Uterus (tissue), 4 donors: ENCODE results near the gene HS6ST3. TPM values are rescaled to one million over a fixed set of nuclear protein-coding genes. Genes with fewer than 3 reads are reported as not detected.

Experiments
- DNase-seq, 2 donors: peaks; one replicate each; pipeline ENCODE4 v3.0.0-alpha.2; 2019 to 2020
- H3K27ac ChIP-seq, 2 donors: fragments of 200-600 bp; sonication (generic); 1 replicate in 1 of 2; 2 replicates in 1 of 2; pipeline ENCODE4 v1.5.1; 2016 to 2018
- H3K27me3 ChIP-seq, 2 donors: fragments of 200-600 bp; sonication (generic); one replicate each; pipeline ENCODE4 v1.5.1; 2018 to 2019; ENCODE audit warnings: control low read depth in 1 of 2
- H3K36me3 ChIP-seq, 2 donors: fragments of 200-600 bp; sonication (generic); one replicate each; pipeline ENCODE4 v1.5.1; 2019; ENCODE audit warnings: control low read depth in 1 of 2
- H3K4me1 ChIP-seq, 2 donors: fragments of 200-600 bp; sonication (generic); one replicate each; pipeline ENCODE4 v1.5.1; 2018 to 2019; ENCODE audit warnings: control low read depth in 1 of 2
- H3K4me3 ChIP-seq, 2 donors: fragments of 200-600 bp; sonication (generic); 1 replicate in 1 of 2; 2 replicates in 1 of 2; pipeline ENCODE4 v1.5.1; 2018 to 2019; ENCODE audit warnings: mild to moderate bottlenecking in 1 of 2
- H3K9me3 ChIP-seq, 2 donors: fragments of 200-600 bp; sonication (generic); one replicate each; pipeline ENCODE4 v1.5.1; 2019; ENCODE audit warnings: control low read depth in 1 of 2
- CTCF ChIP-seq, 4 experiments: fragments of 200-600 bp in 2 of 4; fragments of 450-650 bp in 2 of 4; sonication (generic) in 2 of 4; IDR thresholded peaks; one replicate each; pipeline ENCODE4 v1.5.1; 2016 to 2019; ENCODE audit warnings: antibody characterized with exemption in 4 of 4, mild to moderate bottlenecking in 2 of 4, moderate library complexity in 1 of 4
- POLR2A ChIP-seq, 2 donors: fragments of 450-650 bp; IDR thresholded peaks; one replicate each; pipeline ENCODE4 v1.6.1; 2016; ENCODE audit warnings: antibody characterized with exemption in 2 of 2, mild to moderate bottlenecking in 1 of 2, moderate library complexity in 1 of 2
- intact Hi-C: fragments of 100-400 bp; cut with DNase I; formaldehyde crosslinking; loops from one replicate; pipeline ENCODE4 v1.15.1; 2023; ENCODE audit warnings: low total_unique reads
- total RNA-seq, 4 donors: library from RNA; depleted of rRNA in 3 of 4; stranded (reverse); fragments of >200 nt in 3 of 4; gene quantifications; one replicate each; pipeline versions ENCODE4 v1.1.0 to v1.2.4, GENCODE V29; 2014 to 2023
- donor health status: DM: yes; HTN: yes; CAD: no.

The HS6ST3 gene
- total RNA-seq, 4 donors from 2014 or later = 1.3 to 8.7 (median 5.3) TPM

- H3K9me3 ChIP-seq = no peaks in the 10 kb centered on the region
- DNase-seq = no peak
- no peaks in the 10 kb centered on the region for H3K4me1 ChIP-seq
- no peak overlapping the region for H3K27ac ChIP-seq
- no peaks in the 10 kb centered on the region for H3K36me3 ChIP-seq
- no peaks in the 10 kb centered on the region for H3K27me3 ChIP-seq
- H3K4me3 ChIP-seq = no peak overlapping the region
- intact Hi-C loops = no loop called here
- TF ChIP-seq POLR2A (IDR thresholded peaks at IDR 0.05) = no peak
- TF ChIP-seq CTCF (IDR thresholded peaks at IDR 0.05) = no peak
These were observed 331.4 kb downstream of the HS6ST3 start for GRCh38 chr13:96421314-96421713.

GRCh38 chr13:96422002-96422401 lies 332.1 kb downstream of the HS6ST3 start:
- no peaks in the 10 kb centered on the region for H3K27me3 ChIP-seq
- TF ChIP-seq CTCF (IDR thresholded peaks at IDR 0.05) (no peak), POLR2A (IDR thresholded peaks at IDR 0.05) (no peak)
- no peaks in the 10 kb centered on the region for H3K9me3 ChIP-seq
- no peak for DNase-seq
- H3K4me1 ChIP-seq = no peaks in the 10 kb centered on the region
- H3K4me3 ChIP-seq = no peak overlapping the region
- H3K27ac ChIP-seq = no peak overlapping the region
- H3K36me3 ChIP-seq = no peaks in the 10 kb centered on the region
- intact Hi-C loops = no loop called here

GRCh38 chr13:96426167-96426566 lies 336.3 kb downstream of the HS6ST3 start:
- intact Hi-C loops = no loop called here
- Histone ChIP-seq H3K4me1 (no peaks in the 10 kb centered on the region), H3K27me3 (no peaks in the 10 kb centered on the region), H3K9me3 (no peaks in the 10 kb centered on the region), H3K4me3 (no peak overlapping the region), H3K36me3 (no peaks in the 10 kb centered on the region), H3K27ac (no peak overlapping the region)
- no peak for DNase-seq
- TF ChIP-seq POLR2A (IDR thresholded peaks at IDR 0.05) (no peak), CTCF (IDR thresholded peaks at IDR 0.05) (no peak)

- Histone ChIP-seq H3K36me3 (no peaks in the 10 kb centered on the region), H3K27ac (no peak overlapping the region), H3K9me3 (no peaks in the 10 kb centered on the region), H3K27me3 (no peaks in the 10 kb centered on the region), H3K4me3 (no peak overlapping the region), H3K4me1 (no peaks in the 10 kb centered on the region)
- TF ChIP-seq CTCF (IDR thresholded peaks at IDR 0.05) (no peak), POLR2A (IDR thresholded peaks at IDR 0.05) (no peak)
- DNase-seq = no peak
- intact Hi-C loops = no loop called here
These were observed 339.0 kb downstream of the HS6ST3 start for GRCh38 chr13:96428911-96429310.

GRCh38 chr13:96431044-96431581 lies 341.2 kb downstream of the HS6ST3 start:
- no peak for TF ChIP-seq POLR2A (IDR thresholded peaks at IDR 0.05)
- no peak for TF ChIP-seq CTCF (IDR thresholded peaks at IDR 0.05)
- intact Hi-C loops = no loop called here
- DNase-seq = no peak

More at GRCh38 chr13:96431044-96431581, 341.2 kb downstream of the HS6ST3 start:
- Histone ChIP-seq H3K4me1 (no peaks in the 10 kb centered on the region), H3K4me3 (no peak overlapping the region), H3K36me3 (no peaks in the 10 kb centered on the region), H3K27me3 (no peaks in the 10 kb centered on the region), H3K27ac (no peak overlapping the region), H3K9me3 (no peaks in the 10 kb centered on the region)
